Measurements from ENCODE around the gene MVD. TPM values are rescaled to one million over a fixed set of nuclear protein-coding genes. Genes with fewer than 3 reads are reported as not detected.

Gene MVD
- total and polyA plus RNA-seq, 2 of the 4 experiments (the other 2 are of a cell fraction) = 18.3 to 28.4 TPM

DNA sequence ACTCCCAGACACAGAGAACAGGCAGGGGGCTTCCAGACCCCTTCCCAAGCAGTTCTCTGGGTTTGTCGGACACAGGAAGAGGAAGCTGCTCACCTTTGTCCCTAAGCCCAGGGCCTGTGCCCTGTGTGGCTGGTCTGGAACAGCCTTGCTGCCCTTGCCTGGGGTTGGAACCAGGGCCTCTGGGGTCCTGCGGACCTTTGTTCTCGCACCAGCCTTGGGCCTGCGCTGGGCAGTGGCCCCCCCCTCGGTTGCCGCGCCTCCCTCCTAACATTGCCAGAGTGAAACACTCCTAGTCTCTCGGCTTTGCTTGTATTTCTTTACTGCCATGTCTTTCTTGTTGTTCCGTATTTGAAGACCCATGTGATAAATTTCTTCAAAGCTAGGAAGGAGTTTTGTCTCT lies 33.1 kb downstream of the MVD start:
- Histone ChIP-seq H3K27ac (ENCODE audit: insufficient read depth, low read length) (no peak overlapping the region), H2BK20ac (ENCODE audit: low read depth, low read length) (no peak overlapping the region), H2BK5ac (ENCODE audit: low read depth, low read length, poor library complexity, severe bottlenecking) (no peak overlapping the region), H4K91ac (ENCODE audit: insufficient read depth, low read depth, low read length) (no peak overlapping the region), H2AFZ (replicated peaks; ENCODE audit: low read length, poor library complexity) (no peak overlapping the region), H3K79me1 (ENCODE audit: low read depth in 1 of 2, low read length in 2 of 2) (peaks cover 0 to 7% of the 10 kb centered on the region in 2 experiments; a peak in 2 of 4 replicates), H2AK9ac (replicated peaks; ENCODE audit: low read depth, low read length, poor library complexity) (no peak overlapping the region), H3K9me3 (ENCODE audit: control insufficient read depth, insufficient read depth, low read length) (no peaks in the 10 kb centered on the region), H2BK120ac (ENCODE audit: low read depth, low read length) (no peak overlapping the region), H3K9me1 (ENCODE audit: insufficient read depth, low read length) (no peaks in the 10 kb centered on the region), H2BK15ac (ENCODE audit: low read depth, low read length) (no peak overlapping the region), H3K9ac (ENCODE audit: low read depth, low read length) (no peak overlapping the region), H3K23ac (ENCODE audit: low read depth, low read length) (no peak overlapping the region), H4K20me1 (ENCODE audit: insufficient read depth, low read length) (peaks cover 5% of the 10 kb centered on the region), H3K27me3 (ENCODE audit: control insufficient read depth, insufficient read depth, low read length) (no peaks in the 10 kb centered on the region), H4K5ac (ENCODE audit: low read depth, low read length) (no peak overlapping the region), H3K4me1 (ENCODE audit: control insufficient read depth, insufficient read depth, low read length) (peaks cover 4% of the 10 kb centered on the region), H3K4me3 (ENCODE audit: insufficient read depth, low read depth, low read length) (no peak overlapping the region), H3K56ac (ENCODE audit: extremely low read depth, insufficient read depth, low read length) (no peak overlapping the region), H4K8ac (ENCODE audit: low read depth in 2 of 2, low read length in 2 of 2) (no peak overlapping the region), H3K36me3 (ENCODE audit: control insufficient read depth, insufficient read depth, low read length) (peaks cover 63% of the 10 kb centered on the region), H3K18ac (ENCODE audit: low read depth, low read length) (no peak overlapping the region), H3K4me2 (ENCODE audit: low read depth, low read length) (no peak overlapping the region), H2AK5ac (ENCODE audit: low read depth, low read length) (no peak overlapping the region), H3K4ac (ENCODE audit: low read depth, low read length) (no peak overlapping the region), H3K14ac (replicated peaks; ENCODE audit: low read depth, low read length) (no peak overlapping the region)
- WGBS, 2 experiments (ENCODE audit: extremely low coverage in 2 of 2, insufficient read length in 1 of 2) = 60% methylated on average over 1 of the region's 9 CpGs; no CpG with 5 or more reads in 1 of the 2 experiments
- no TSS peak for BruUV-seq (replicated peaks)
- DNase-seq (no peak), ATAC-seq (ENCODE audit: low read depth) (no peak)
- dilution Hi-C loops (cut with HindIII; ENCODE audit: low sequenced_read_pairs, unreplicated experiment) = no loop called here
- in situ Hi-C loops (cut with MboI; ENCODE audit: low sequenced_read_pairs) = no loop called here
- intact Hi-C loops (cut with micrococcal nuclease) = no loop called here
- ChIA-PET CTCF (no interaction called here), POLR2A (ENCODE audit: unreplicated experiment) (no interaction called here)
- no peak for TF ChIP-seq SMC3 (IDR thresholded peaks at IDR 0.05; ENCODE audit: low read depth, low read length)
- no peak for TF ChIP-seq POLR2A (IDR thresholded peaks at IDR 0.05; ENCODE audit: low read depth, low read length)
- no peak for TF ChIP-seq CEBPB (IDR thresholded peaks at IDR 0.05; ENCODE audit: low read depth, low read length)
- no peak for TF ChIP-seq FOS (IDR thresholded peaks at IDR 0.05; ENCODE audit: low read depth, low read length)
